Eye (tissue), 1 donor: Measurements from ENCODE around the gene SETD2.
"Not testable (repeated sequence)": the region's sequence is repeated elsewhere in the genome, so short reads cannot be mapped to it uniquely, and the experiment has no call there.

Experiments used
- DNase-seq: peaks from one replicate; pipeline ENCODE4 v3.0.0-alpha.2; 2015

Gene SETD2

GRCh38 chr3:47092090-47092489 is 71.8 kb downstream of the SETD2 start:
- DNase-seq, result no peak

GRCh38 chr3:47089630-47090029 is 74.3 kb downstream of the SETD2 start:
- DNase-seq, result no peak

DNA sequence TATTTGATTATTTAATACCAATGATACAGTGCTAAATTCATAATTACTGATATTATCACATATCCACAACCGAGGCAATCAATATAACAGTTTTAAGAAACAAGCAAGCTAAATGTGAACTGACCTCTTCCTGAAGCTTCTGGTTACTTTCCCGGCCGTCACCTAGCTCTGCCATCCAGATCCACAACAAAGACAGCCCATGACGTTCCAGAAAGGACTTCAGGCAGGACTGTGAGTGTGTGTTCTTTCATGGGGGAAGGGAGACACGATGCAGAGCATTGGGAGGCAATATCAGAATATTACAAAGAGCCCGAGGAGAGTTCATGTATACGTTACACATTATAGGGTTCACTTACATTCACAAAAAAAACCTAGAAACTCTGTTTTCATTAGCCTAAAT is 77.8 kb downstream of the SETD2 start:
- no peak for DNase-seq

DNA sequence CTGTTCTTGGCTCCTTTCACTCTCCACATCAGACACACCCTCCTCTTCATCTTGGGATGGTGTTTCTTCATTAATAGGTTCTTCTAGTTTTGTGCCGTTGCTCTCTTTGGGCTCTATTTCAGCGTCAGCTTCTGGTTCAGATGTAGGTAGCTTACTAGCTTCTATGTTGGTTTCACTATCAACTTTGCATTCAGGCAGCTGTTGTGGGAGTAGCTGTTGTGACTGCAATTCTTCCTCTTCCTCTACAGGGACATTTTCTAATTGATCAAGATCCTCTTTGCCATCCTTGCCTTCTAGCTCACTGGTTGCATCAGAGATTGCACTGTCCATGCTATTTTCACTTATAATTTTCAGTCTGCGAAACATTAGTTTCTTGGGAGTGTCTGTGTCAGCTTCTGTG is 80.1 kb downstream of the SETD2 start:
- no peak for DNase-seq

- DNase-seq, result no peak
These were observed 81.4 kb downstream of the SETD2 start for GRCh38 chr3:47082519-47082918.

DNA sequence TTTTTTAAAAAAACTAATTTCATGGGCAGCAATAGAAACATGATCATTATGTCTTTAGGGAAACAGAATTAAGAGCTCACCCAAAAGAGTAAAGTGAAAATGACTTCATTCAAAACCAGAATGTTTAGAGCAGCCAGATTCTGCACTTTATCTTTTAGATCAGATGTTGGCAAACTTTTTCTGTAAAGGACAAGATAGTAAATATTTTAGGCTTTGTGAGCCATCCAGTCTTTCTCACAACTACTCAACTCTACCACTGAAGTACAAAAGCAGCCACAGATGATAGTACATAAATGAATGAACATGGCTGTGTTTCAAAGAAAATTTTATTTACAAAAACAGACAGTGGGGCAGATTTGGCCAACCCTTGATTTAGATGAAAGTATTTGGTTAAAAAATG is 84.5 kb downstream of the SETD2 start:
- no peak for DNase-seq

GRCh38 chr3:47073685-47074084 is 90.2 kb downstream of the SETD2 start:
- DNase-seq, result no peak

DNA sequence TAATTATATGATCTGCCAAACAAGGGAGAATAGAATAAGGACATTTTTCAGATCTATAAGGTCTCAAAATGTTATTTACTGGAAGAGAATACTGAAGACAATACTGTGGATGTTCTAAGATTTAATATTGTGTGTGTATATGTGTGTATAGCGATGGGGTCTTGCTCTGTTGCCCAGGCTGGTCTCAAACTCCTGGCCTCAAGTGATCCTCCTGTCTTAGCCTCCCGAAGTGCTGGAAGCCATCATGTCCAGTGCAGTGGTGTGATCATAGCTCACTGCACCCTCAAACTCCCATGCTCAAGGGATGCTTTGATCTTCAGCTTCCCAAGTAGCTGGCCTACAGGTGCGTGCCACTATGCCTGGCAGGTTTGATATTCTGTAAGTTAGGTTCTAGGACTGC is 93.1 kb downstream of the SETD2 start:
- DNase-seq, result no peak

DNA sequence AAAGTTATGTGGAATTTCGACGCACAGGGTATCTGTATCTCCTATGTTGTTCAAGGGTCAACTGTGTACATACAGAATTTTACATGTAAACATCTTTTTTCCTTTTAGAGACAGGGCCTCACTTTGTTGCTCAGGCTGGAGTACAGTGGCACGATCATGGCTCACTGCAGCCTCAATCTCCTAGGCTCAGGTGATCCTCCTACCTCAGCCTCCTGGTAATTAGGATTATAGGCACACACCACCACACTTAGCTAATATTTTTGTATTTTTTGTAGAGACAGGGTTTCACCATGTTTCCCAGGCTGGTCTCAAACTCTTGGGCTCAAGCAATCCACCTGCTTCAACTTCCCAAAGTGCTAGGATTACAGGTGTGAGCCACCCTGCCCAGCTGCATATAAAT is 97.7 kb downstream of the SETD2 start:
- DNase-seq, result not testable (repeated sequence)

DNA sequence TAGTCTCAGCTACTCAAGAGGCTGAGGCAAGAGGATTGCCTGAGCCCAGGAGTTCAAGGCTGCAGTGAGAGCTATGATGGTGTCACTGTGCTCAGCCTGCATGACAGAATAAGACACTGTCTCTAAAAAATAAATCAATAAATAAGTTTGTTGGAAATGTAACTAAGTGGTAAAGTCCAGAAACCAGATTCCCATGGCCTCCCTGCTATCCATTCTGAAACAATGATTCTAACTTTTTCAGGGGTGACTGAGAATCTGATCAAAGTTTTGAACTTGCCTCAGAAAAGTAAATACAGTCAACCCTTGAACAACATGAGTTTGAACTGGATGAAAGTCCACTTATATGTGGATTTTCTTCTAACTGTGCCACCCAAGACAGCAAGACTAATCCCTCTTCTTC is 98.2 kb downstream of the SETD2 start:
- no peak for DNase-seq

GRCh38 chr3:47065058-47065457 is 98.9 kb downstream of the SETD2 start:
- DNase-seq, result no peak

GRCh38 chr3:47057212-47057671 is 106.7 kb downstream of the SETD2 start:
- no peak for DNase-seq

DNA sequence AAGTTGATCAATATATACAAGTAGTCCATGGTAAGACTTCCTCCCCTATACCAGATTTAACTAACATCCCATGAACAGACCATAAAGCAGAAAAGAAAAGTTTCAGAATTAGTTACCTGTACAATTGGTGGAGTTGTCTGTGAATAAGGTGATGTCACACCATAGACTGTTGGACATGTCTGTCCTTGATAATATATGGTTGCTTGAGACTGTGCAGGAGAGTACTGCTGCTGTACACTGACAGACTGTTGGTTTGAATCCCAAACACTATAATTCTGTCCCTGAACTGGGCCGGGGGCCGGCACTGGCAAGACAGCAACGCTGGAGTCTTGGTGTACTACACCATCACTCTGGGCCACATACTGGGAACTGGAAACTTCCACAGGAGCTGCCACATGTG is 107.2 kb downstream of the SETD2 start:
- no peak for DNase-seq

DNA sequence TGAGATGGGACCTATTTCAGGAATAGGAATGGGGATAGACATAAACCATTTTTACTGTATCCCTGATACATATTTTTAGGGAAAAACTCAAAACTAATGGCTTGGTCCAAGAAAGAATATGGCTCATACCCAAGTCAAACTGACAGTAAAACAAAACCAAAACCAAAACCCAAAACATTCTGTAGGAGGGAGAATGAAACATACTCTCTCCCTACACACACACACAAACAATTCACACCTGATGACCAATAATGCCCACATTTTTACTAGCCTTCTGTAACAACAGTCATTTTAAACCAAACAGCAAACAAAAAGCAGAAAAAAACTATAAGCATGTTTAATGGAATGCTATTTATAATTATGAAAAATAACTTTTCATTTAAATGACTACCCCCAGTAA is 109.5 kb downstream of the SETD2 start:
- DNase-seq, result no peak

DNA sequence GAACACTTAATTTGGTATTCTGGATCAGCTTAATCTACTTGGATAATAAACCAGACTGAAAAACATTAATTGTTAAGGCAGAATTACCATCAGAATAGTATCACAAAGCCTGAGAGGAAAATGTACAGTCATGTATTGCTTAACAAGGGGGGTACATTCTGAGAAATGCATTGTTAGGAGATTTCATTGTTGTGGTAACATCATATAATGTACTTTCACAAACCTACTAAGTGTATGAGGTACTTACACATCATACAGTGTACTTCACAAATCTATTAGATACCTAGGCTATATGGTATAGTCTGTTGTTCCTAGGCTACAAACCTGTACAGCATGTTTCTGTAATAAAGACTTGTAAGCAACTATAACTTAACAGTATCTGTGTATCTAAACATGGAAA is 116.2 kb downstream of the SETD2 start:
- DNase-seq, result no peak

DNA sequence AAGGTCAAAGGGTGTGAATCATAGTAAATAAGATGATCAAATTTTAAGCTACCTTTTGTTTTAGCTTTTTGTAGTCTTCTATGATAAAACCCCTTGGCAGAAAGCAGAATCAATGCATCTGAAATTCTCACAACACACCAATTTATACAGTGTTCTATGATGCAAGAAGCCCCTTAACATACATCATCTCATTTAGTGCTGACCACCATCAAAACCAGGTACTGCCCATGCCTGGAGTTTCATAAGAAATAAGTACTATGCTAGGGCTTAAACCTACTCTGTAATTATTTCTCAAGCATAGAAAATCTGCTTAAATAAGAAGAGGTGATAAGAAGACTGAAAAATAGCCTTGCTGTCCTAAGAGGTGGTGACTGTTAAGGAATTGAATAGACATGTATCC is 116.8 kb downstream of the SETD2 start:
- DNase-seq, result no peak

GRCh38 chr3:47042231-47042791 is 121.6 kb downstream of the SETD2 start:
- no peak for DNase-seq

- no peak for DNase-seq
These were observed 122.8 kb downstream of the SETD2 start for GRCh38 chr3:47041114-47041513.

DNA sequence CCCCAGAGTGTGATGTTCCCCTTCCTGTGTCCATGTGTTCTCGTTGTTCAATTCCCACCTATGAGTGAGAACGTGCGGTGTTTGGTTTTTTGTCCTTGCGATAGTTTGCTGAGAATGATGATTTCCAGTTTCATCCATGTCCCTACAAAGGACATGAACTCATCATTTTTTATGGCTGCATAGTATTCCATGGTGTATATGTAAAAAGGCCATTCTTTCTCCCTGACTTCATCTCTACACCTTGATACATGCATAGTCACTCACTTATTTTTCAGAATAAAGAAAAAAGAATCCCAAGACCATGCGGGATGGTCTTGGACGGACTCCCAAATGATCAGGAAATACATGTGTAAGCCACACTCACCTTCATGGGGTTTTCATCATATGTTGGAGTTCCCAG is 126.6 kb downstream of the SETD2 start:
- not testable (repeated sequence) for DNase-seq

DNA sequence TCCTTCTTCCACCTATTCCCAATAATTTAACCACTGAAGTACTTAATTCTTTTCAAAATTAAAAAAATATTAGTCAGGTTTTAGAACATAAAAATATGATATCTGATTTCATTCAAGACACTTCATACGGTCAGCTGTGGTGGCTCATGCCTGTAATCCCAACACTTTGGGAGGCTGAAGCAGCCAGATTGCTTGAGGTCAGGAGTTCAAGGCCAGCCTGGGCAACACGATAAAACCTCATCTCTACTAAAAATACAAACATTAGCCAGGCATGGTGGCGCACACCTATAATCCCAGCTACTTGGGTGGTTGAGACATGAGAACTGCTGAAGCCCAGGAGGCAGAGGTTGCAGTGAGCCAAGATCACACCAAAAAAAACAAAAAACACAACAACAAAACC is 127.8 kb downstream of the SETD2 start:
- no peak for DNase-seq

GRCh38 chr3:47035645-47036044 is 128.3 kb downstream of the SETD2 start:
- peak; percentile 18 for DNase-seq

DNA sequence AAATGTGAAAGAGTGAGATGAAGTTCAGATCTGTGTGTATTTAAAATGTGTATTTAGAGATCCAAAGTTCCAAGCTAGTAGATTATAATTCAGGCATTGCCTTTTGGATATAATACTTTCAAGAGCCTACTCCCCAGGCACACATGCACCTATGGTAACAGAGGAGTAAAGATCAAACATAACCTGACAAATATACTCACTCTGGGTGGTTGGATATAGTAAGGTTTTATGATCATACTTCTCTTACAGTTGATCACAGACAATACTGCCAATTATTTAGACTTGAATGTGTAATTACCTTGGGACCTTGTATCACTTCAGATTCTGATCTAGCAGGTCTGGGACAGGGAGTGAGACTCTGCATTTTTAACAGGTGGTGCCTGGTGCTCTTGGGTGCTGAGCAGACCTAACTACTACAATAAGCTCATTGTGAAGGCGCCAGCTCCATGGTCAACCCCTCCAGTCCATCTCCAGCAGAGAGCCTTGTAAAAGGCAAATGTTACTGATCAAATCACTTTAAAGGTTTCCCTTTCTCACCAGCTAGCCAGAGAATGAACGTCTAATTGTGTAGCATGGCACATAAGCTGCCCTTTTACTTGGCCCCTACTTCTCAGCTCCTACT is 128.9 kb downstream of the SETD2 start:
- DNase-seq, result no peak

DNA sequence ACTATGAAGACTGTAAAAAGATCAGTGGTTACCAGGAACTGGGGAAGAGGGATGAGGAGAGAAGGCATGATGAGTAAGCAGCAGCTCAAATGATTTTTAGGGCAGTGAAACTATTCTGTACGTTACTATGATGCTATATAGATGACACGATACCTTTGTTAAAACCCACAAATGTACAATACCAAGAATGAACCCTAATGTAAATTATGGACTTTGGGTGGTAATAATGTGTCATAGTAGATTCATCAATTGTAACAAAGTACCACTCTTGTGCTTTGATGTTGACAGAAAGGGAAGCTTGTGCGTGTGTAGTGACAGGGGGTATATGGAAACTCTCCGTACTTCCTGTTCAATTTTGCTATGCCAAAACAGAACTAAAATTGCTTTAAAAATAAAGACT is 132.9 kb downstream of the SETD2 start:
- not testable (repeated sequence) for DNase-seq

DNA sequence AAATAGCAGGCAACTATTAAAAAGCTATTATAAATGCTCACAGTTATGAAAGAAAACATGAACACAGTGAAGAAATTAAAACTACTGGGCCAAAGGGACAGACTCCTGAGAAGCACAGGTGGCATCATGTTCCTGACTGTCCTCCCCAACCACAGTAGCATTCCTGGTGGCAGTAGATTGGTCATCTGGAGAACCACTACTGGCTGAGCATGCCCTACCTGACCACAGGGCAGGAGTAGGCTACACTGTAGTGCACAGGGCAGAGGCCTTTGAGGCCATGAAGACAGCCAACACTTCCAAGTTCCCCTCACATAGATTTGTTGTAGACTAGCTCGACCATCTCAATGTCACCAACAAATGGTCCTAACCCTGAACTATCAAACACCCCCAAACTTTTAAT is 135.2 kb downstream of the SETD2 start:
- DNase-seq, result no peak

- DNase-seq, result no peak
These were observed 135.8 kb downstream of the SETD2 start for GRCh38 chr3:47028146-47028545.
